Measurements from ENCODE around the gene RBBP4.

- no peak for TF ChIP-seq CTCF (IDR thresholded peaks at IDR 0.05; ENCODE audit: low read depth, low read length, poor library complexity, severe bottlenecking)
- TF ChIP-seq EZH2phosphoT487 (IDR thresholded peaks at IDR 0.05; ENCODE audit: borderline replicate concordance, low read length), result no peak; the same call in 1 of the 2 replicates
Observed at GRCh38 chr1:32702599-32703478, 51.8 kb downstream of the RBBP4 start, which contains the start of gene SYNC.
